HCEC 1CT (cell line): ENCODE results near the gene THOC7.

Source experiments
- DNase-seq: peaks from one replicate; pipeline ENCODE4 v3.0.0-alpha.2; 2017

The THOC7 gene

DNA sequence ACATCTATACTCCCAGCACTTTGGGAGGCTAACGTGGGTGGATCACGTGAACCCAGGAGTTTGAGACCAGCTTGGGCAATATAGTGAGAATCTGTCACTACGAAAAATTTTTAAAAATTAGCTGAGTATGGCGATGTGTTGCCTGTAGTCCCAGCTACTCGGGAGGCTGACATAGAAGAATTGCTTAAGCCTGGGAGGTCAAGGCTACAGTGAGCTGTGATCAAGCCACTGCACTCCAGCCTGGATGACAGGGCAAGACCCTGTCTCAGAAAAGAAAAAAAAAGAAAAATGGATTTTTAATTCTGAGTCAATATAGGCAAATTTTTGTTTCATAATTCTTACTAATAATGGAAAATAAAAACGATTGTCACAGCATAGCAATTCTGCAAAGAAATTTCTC is 31.2 kb downstream of the THOC7 start:
- no peak for DNase-seq

DNA sequence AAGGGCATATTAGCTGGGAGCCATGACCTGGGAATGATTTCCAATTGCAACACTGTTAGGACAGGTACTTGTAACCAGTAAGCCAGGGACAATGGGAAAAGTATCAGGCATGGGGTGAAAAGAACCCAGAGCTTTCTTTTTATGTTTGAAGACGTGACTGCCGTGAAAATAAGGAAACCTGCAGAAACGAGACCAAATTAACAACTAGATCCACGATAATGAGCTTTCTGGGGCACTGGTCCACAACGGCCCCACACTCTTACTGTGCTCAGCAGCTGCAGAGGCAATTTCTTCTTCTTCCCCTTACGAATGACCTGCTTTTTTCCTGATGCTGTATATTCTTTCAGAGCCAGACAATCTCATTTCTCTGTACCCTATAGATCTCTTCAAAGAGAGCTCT is 33.1 kb downstream of the THOC7 start:
- no peak for DNase-seq

- DNase-seq: peak; percentile 68
Measured at GRCh38 chr3:63824309-63824708, 39.3 kb downstream of the THOC7 start.

- DNase-seq: no peak
Measured at GRCh38 chr3:63819151-63819398, 44.5 kb downstream of the THOC7 start, which contains the start of gene C3orf49. Gene C3orf49 (plus strand): TSS chr3:63819299. CDS start chr3:63819472, 173 bp downstream.

DNA sequence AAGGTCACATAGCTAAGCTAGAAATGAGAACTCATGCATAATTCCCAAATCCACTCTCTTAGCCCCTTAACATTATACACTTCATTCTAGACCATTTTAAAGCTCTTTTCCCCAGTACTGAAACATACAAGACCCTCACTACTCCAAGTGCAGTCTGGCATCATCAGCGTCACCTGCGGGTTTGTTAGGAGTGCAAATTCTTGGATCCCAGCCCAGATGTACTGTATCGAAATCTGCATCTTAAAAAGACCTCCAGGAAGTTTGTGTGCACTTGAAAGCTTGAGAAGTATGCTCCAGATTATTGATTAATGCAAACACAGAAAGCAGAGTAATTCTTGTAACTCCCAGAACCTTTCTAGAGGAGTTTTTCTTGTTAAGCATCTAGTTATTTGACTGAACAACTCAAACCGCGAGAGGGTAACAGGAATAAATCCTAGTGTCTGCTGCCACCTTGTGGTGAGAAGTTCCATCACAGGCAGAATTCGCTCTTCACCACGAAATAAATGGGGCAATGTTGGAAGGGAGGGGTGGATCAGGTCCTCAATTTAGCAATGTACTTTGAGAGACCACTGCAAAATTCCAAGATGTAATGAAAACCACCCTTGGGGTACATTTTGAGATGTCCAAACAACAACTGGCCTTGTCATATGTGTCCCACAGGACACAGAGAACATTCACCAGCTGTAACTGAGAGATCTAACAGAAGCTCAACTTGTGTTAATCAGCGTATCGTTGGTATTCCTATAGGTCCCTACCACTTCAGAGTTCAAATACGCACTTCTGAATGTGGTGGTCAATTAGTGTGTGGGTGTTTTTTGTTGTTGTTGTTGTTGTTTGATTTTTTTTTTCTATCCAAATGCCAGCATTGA is 45.1 kb downstream of the THOC7 start:
- peak; percentile 44 for DNase-seq

- no peak for DNase-seq
Measured at GRCh38 chr3:63817225-63817624, 46.4 kb downstream of the THOC7 start.

DNA sequence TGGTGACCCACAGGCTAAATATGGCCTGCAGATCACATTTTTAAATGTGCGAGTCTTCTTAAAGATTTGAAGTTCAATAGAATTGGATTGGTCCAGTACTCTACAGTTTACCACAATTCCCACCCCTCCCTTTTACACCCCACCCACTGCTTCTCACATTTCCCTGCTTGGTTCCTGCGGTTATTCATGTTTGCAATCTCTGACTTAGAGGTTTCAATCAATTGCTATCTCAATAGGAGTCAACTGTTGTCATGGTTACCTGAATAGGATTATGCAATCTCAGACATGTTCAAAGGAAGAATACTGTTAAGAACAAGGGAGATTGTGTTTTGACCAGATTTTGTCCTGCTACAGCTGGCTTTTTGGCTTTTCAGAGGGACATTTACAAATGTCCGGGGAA is 49.4 kb downstream of the THOC7 start:
- DNase-seq: no peak

DNA sequence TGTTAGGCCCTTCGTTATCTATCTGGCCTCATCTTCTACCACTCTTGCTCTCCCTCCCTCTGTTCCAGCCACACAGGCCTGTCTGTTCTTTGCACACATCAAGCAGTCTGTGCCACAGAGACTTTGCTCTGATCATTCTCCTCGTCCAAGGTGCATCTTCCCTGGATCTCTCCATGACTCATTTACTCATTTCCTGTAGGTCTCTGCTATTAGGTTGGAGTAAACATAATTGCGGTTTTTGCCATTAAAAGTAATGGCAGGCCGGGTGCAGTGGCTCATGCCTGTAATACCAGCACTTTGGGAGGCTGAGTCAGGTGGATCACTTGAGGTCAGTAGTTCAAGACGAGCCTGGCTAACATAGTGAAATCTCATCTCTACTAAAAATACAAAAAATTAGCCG is 54.0 kb downstream of the THOC7 start:
- DNase-seq: peak; percentile 71

GRCh38 chr3:63808633-63809032 is 55.0 kb downstream of the THOC7 start:
- no peak for DNase-seq

- no peak for DNase-seq
Measured at GRCh38 chr3:63807961-63808565, 55.5 kb downstream of the THOC7 start.

- no peak for DNase-seq
Measured at GRCh38 chr3:63803911-63804310, 59.7 kb downstream of the THOC7 start.

- no peak for DNase-seq
Measured at GRCh38 chr3:63800097-63800496, 63.5 kb downstream of the THOC7 start.

GRCh38 chr3:63798949-63799348 is 64.7 kb downstream of the THOC7 start:
- DNase-seq: no peak

GRCh38 chr3:63798544-63798943 is 65.1 kb downstream of the THOC7 start:
- no peak for DNase-seq

DNA sequence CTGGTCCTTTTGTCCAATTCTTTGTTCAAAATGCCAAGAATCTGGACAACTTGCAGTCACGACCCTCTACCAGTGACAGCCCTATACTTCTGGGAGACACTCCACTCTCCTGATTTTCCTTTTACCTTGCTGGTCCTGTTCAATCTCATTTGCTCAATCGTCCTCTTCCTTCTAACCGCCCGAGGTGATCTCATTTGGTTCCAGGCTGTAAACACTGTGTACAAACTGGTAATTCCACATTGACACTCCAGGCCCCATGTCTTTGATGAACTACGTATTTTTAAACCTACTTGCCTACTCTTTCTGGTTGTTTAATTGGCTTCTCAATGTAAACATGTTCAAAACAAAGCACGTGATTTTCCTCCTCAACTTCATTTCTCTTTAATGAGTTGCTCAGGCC is 68.2 kb downstream of the THOC7 start:
- DNase-seq: no peak

- peak; percentile 80 for DNase-seq
Measured at GRCh38 chr3:63791974-63792373, 71.6 kb downstream of the THOC7 start.
